Pancreas (tissue), 10 donors: ENCODE measurements around the gene GAB4. TPM values are rescaled to one million over a fixed set of nuclear protein-coding genes. Genes with fewer than 3 reads are reported as not detected.
A peak's percentile ranks its signal among the peaks of the same experiment; 100 is the strongest.
"Not testable (repeated sequence)": the region's sequence is repeated elsewhere in the genome, so short reads cannot be mapped to it uniquely, and the experiment has no call there.

Experiments
- ATAC-seq, 4 donors: fragments of 200-7000 bp; cut with Tn5 transposase; one replicate each; pipeline versions ENCODE4 v1.8.0 to v1.9.1; 2020; ENCODE audit warnings: mild to moderate bottlenecking in 4 of 4, moderate library complexity in 4 of 4
- DNase-seq, 6 donors: peaks; one replicate each; pipeline ENCODE4 v3.0.0-alpha.2; 2020
- FAIRE-seq: peaks from 2 replicates; lab custom pipeline; 2012; peaks lifted over from hg19 to GRCh38; lab: Jason Lieb, UNC
- H3K27ac ChIP-seq, 4 donors: fragments of 200-600 bp; sonication (generic); 1 replicate in 3 of 4; 2 replicates in 1 of 4; pipeline versions ENCODE4 v1.5.0 to v1.8.0; 2020
- H3K27me3 ChIP-seq, 4 donors: fragments of 200-600 bp; one replicate each; pipeline ENCODE4 v1.8.0; 2021
- H3K36me3 ChIP-seq, 3 donors: fragments of 200-600 bp; sonication (generic) in 1 of 3; one replicate each; pipeline versions ENCODE4 v1.5.0 to v1.8.0; 2020 to 2021
- H3K4me1 ChIP-seq, 3 donors: fragments of 200-600 bp; one replicate each; pipeline ENCODE4 v1.8.0; 2021
- H3K4me3 ChIP-seq, 4 donors: fragments of 200-600 bp; sonication (generic) in 2 of 4; one replicate each; pipeline versions ENCODE4 v1.5.0 to v1.8.0; 2020 to 2021
- H3K9me3 ChIP-seq, 4 donors: fragments of 200-600 bp; one replicate each; pipeline ENCODE4 v1.8.0; 2021
- WGBS, 2 donors: extraction: QIAGEN DNeasy Blood & Tissue Kit; methylation state at CpG; one replicate each; pipeline ENCODE4 v1.1.7; 2013; 5-methylcytosine and 5-hydroxymethylcytosine counted together
- intact Hi-C, 3 donors: fragments of 100-400 bp; cut with DNase I; formaldehyde crosslinking; loops; one replicate each; pipeline versions ENCODE4 v1.11.1 to v1.14.2; 2022
- polyA plus RNA-seq, 2 donors: library from polyadenylated mRNA; stranded (reverse); fragments of 200-250 nt; gene quantifications; one replicate each; pipeline ENCODE4 v1.2.3, GENCODE V29; 2013
- total RNA-seq, 6 donors: library from RNA; stranded (reverse); fragmentation: NEBNext Ultra II Directional in 4 of 6; extraction: Animal tissue kit (Norgen Biotek cat#: 25700) in 4 of 6; gene quantifications; one replicate each; pipeline versions ENCODE4 v1.2.1 to v1.2.4, GENCODE V29; 2021 to 2023
- TF ChIP-seq, protein P1 (sequence below), 4 donors: fragments of 200-600 bp; sonication (generic) in 3 of 4; IDR thresholded peaks; one replicate each; pipeline versions ENCODE4 v1.5.0 to v1.8.0; 2021; ENCODE audit warnings: antibody characterized with exemption in 4 of 4
- donor health status: healthy with polysubstance abuse.
- donor health status: DM: no; HTN: no; CAD: no; lungs with moderate emphysema.
- donor health status: DM: no; HTN: no; CAD: no.
- donor health status: control.
- donor health status: control.
- donor health status: Bipolar disorder and iron deficiency.
- donor health status: DM: yes; HTN: yes; CAD: no.
- donor health status: DM: no; HTN: no; CAD: no.
- donor health status: DM: no; HTN: no; CAD: no.
- donor health status: DM: yes; HTN: yes; CAD: no.

The GAB4 gene
- total and polyA plus RNA-seq, 8 donors, result not detected

DNA sequence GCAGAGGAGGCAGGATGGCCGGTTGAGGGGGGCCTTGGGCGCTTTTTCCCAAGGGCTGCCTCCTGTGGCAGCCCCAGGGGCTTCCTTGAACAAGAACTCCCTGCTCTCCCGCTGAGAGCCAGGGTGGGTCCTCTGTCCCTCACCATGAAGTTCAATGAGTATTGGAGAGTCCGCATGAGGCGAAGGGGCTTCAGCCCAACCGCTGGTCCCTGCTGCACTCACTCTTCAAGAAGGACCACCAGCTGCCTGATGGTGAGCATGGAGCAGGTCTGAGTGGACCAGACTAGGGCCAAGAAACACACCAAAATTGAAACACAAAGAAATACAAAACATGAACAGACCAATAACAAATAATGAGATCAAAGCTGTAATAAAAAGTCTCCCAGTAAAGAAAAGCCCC is 7.5 kb upstream of the GAB4 start:
- H3K4me1 ChIP-seq, intact Hi-C loops, H3K4me3 ChIP-seq, H3K9me3 ChIP-seq, H3K27me3 ChIP-seq, ATAC-seq, H3K27ac ChIP-seq, FAIRE-seq, DNase-seq, H3K36me3 ChIP-seq: not testable (repeated sequence)
- 67 to 78% methylated on average over 6 of the region's 6 CpGs for WGBS, 2 donors

DNA sequence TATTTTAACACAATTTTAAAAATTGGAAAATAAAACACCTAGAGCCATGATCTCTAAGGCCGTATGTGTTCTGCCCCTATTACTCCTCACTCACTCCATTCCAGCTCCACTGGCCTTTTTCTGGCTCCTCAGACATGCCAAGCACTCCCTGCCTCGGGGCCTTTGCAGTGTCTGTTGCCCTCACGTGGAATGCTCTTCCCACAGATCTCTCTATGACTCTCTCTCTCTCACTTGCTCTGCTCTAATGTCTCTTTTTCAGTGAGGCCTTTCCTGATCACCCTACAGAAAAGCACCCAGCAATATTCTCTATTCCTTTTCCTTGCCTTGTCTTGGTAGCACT is 6.0 kb upstream of the GAB4 start:
- H3K9me3 ChIP-seq, DNase-seq, H3K4me3 ChIP-seq, H3K4me1 ChIP-seq, FAIRE-seq, ATAC-seq, H3K27ac ChIP-seq, intact Hi-C loops, H3K27me3 ChIP-seq, H3K36me3 ChIP-seq: not testable (repeated sequence)
- 38 to 49% methylated on average over 3 of the region's 3 CpGs for WGBS, 2 donors

DNA sequence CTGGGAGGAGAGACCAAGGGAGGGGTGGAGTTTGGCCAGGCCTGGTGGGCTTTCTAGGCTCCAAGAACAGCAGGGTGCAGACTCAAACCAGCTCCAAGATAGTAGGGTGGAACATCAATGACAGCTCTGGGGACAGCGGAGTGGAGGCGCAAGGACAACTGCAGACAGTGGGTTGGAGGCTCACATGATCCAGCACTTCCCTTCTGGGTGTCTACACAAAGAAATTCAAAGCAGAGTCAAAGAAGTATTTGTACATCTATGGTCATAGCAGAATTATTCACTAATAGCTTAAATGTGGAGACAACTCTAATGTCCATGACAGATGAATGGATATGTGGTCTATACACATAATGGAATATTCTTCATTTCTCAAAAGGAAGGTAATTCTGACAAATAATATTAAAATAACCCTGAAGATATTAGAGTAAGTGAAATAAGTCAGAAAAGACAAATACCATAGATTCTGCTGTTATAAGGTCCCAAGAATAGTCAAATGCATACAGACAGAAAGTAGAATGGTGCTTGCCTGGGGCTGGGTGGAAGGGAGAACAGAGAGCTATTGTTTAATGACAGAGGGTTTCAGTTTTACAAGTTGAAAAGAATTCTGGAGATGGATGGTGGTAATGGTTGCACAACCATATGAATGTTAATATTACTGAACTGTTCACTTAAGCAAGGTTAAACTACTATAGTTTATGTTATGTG is 5.5 kb upstream of the GAB4 start:
- H3K4me3 ChIP-seq, result no peak overlapping the region
- intact Hi-C loops, result no loop called here
- H3K27ac ChIP-seq, result no peak overlapping the region
- ATAC-seq (peak in 1 of 4 donors; percentile 35), DNase-seq (no peak), FAIRE-seq (no peak)
- H3K9me3 ChIP-seq, result no peaks in the 10 kb centered on the region
- no peaks in the 10 kb centered on the region for H3K36me3 ChIP-seq
- TF ChIP-seq, protein P1, sequence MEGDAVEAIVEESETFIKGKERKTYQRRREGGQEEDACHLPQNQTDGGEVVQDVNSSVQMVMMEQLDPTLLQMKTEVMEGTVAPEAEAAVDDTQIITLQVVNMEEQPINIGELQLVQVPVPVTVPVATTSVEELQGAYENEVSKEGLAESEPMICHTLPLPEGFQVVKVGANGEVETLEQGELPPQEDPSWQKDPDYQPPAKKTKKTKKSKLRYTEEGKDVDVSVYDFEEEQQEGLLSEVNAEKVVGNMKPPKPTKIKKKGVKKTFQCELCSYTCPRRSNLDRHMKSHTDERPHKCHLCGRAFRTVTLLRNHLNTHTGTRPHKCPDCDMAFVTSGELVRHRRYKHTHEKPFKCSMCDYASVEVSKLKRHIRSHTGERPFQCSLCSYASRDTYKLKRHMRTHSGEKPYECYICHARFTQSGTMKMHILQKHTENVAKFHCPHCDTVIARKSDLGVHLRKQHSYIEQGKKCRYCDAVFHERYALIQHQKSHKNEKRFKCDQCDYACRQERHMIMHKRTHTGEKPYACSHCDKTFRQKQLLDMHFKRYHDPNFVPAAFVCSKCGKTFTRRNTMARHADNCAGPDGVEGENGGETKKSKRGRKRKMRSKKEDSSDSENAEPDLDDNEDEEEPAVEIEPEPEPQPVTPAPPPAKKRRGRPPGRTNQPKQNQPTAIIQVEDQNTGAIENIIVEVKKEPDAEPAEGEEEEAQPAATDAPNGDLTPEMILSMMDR (IDR thresholded peaks at IDR 0.05), result no peak
- 93% methylated on average over 2 of the region's 2 CpGs for WGBS, 2 donors
- H3K27me3 ChIP-seq, result no peaks in the 10 kb centered on the region
- no peaks in the 10 kb centered on the region for H3K4me1 ChIP-seq

DNA sequence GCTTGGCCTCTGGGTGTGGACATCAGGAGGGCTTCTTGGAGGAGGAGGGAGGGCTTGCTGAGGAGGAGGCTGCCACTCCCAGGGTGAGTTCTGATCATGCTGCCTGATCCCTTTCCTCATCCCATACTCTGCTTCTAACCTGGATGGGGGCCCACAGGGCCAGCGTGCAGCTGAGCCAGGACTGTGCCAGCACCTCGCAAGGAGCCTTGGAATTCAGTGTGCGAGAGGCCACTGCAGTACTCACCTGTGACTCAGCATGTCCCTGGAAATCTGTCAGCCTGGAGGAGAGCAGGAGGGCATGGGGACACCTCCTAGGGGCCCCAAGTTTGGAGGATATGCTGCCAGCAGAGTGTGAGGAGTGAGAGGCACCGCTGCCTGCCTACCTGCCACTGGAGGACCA is 4.2 kb upstream of the GAB4 start:
- H3K36me3 ChIP-seq, result no peaks in the 10 kb centered on the region
- H3K27ac ChIP-seq, result no peak overlapping the region
- peaks cover 0 to 3% (median 0%) of the 10 kb centered on the region in 4 donors for H3K27me3 ChIP-seq
- FAIRE-seq (no peak), ATAC-seq (no peak), DNase-seq (no peak)
- no peaks in the 10 kb centered on the region for H3K4me1 ChIP-seq
- intact Hi-C loops, result no loop called here
- no peak overlapping the region for H3K4me3 ChIP-seq
- TF ChIP-seq, protein P1 (IDR thresholded peaks at IDR 0.05), result no peak
- H3K9me3 ChIP-seq, result no peaks in the 10 kb centered on the region
- WGBS, 2 donors, result 78 to 82% methylated on average over 4 of the region's 4 CpGs

DNA sequence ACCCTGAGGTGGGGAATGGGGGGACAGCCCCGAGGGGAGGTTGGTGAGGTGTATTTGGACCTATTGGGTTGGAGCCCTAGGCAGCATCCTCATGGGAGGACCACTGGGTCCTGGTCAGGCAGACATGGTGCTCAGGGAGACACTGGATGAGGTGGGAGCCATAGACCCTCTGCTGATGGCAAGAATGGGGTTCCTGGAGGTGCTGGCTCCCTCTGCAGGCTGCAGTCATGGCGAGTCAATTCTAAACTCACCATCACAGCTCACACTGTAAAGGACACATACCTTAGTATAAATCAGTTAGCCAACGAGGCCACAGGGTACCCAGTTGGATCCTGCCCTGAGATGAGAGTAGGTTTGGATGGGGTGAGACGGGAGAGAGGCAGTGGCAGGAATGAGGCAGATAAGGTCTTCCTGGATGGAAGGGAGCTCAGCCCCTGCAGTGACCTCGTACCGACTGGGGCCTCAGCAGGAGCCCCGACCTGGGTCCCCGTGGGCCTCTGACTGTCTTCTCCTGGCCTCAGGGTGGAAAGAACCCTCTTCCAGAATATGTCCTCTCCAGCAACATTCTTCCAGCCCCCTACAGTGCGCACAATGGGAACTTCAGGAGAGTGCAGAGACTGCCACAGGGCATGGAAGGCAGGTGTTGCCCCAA is 1.7 kb upstream of the GAB4 start:
- H3K27me3 ChIP-seq, result peaks cover 0 to 11% (median 4%) of the 10 kb centered on the region in 4 donors
- FAIRE-seq (no peak), ATAC-seq (no peak), DNase-seq (no peak)
- intact Hi-C loops, result no loop called here
- H3K9me3 ChIP-seq, result no peaks in the 10 kb centered on the region
- H3K27ac ChIP-seq, result no peak overlapping the region
- no peak overlapping the region for H3K4me3 ChIP-seq
- no peaks in the 10 kb centered on the region for H3K4me1 ChIP-seq
- 49 to 68% methylated on average over 9 of the region's 9 CpGs for WGBS, 2 donors
- TF ChIP-seq, protein P1 (IDR thresholded peaks at IDR 0.05), result no peak
- no peaks in the 10 kb centered on the region for H3K36me3 ChIP-seq

DNA sequence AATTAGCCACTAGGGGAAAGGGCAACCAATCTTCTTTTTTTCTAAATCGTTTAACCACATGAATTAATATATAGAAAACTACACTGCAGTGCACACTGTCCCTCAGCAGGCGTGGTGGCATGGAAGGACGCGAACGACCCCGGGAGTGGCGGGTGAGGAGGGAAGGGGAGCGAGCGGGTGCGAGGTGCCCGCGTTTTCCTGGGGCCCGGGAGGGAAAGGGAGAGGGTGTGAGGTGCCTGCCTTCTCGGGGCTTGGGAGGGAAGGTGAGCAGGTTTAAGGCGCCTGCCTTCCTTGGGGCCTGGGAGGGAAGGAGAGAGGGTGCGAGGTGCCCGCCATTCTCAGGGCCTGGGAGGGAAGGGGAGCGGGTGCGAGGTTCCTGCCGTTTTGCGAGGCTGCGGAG is 765 bp downstream of the GAB4 start:
- no peak for DNase-seq
- intact Hi-C loops, result no loop called here
- whole genome bisulfite sequencing, 2 donors, result 13 to 24% methylated on average over 16 to 22 of the region's 22 CpGs
- H3K4me3 ChIP-seq, result no peak overlapping the region
- no peak for FAIRE-seq
- H3K27ac ChIP-seq, result no peak overlapping the region
- ATAC-seq, result no peak
- H3K4me1 ChIP-seq, result no peaks in the 10 kb centered on the region
- H3K9me3 ChIP-seq, result no peaks in the 10 kb centered on the region
- peaks cover 0 to 11% (median 4%) of the 10 kb centered on the region in 4 donors for H3K27me3 ChIP-seq
- H3K36me3 ChIP-seq, result no peaks in the 10 kb centered on the region
- TF ChIP-seq, protein P1 (IDR thresholded peaks at IDR 0.05), result no peak
